NCI-H1105 treated with DMSO at 0.1 percent for 48 hours (cell line): ENCODE data around the gene COBLL1.

Source experiments
- DNase-seq: peaks from one replicate; lab custom pipeline; 2025; lab: John Stamatoyannopoulos, UW

COBLL1 gene

DNA sequence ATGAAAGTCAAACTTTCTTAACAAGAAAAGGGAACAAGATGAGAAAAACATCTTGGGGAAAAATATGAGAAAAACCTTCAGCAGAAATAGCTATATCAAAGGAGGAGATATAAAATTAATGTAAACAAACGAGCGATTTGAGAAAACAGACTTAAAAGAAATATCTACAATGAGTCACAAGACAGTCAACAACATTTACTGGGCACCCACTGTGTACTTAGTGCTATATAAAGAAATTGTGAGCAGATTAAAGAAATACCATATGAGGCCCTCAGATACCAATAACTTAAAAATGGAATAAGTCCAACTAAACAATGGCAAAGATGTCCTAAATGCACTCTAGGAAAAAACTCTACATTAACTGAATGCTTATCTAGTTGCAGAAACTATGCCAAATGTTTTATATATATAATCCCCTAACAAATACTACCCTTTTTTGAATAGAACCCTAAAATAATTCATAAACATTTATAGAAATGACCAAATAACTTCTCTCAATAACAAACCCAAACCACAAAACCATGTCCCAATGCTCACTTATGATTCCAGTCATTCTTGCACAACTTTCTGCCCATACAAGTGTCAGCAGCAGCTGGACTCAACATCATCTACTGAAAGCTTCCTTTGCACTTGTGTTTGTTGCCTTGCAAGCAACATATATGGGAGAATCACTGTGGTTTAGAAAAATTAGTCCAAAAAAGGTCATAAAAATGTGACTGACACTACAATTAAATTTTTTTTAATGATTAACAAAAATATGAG lies 83.5 kb downstream of the COBLL1 start:
- DNase-seq: no peak

DNA sequence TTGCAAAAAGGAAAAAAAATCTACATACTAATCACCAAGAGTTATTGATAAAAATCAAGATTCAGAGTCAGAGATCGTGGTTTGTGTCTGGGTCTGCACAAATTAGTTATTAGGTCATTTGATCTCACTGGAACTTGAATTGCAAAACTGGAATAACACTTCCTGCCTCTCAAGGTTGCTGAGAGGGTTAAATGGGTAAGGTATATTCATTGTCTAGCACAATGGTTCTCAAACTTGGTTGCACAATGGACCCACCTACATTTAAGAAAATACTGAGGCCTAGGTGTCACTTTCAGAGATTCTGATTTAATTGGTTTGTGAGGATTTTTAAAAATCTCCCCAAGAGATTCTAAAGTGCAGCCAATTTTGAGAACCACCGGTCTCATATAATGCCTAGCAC lies 84.8 kb downstream of the COBLL1 start:
- DNase-seq: no peak

DNA sequence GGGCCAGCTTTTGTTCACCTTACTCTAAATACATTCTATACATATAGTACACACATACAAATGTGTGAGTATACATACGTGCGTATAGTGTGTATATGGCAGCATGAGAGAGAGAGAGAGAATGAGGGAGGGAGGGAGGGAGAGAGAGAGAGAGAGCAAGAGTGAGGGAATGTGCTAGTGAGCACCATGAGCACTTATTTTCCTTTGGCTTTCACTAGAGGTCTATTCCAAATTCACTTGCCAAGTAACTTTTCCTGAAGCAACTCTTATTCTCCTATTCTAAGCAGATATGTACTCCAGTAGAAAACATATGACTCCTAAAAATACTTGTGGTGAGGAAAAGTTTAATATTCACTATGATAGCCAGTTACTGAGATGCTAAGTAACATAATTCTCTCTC lies 85.7 kb downstream of the COBLL1 start:
- DNase-seq: no peak

DNA sequence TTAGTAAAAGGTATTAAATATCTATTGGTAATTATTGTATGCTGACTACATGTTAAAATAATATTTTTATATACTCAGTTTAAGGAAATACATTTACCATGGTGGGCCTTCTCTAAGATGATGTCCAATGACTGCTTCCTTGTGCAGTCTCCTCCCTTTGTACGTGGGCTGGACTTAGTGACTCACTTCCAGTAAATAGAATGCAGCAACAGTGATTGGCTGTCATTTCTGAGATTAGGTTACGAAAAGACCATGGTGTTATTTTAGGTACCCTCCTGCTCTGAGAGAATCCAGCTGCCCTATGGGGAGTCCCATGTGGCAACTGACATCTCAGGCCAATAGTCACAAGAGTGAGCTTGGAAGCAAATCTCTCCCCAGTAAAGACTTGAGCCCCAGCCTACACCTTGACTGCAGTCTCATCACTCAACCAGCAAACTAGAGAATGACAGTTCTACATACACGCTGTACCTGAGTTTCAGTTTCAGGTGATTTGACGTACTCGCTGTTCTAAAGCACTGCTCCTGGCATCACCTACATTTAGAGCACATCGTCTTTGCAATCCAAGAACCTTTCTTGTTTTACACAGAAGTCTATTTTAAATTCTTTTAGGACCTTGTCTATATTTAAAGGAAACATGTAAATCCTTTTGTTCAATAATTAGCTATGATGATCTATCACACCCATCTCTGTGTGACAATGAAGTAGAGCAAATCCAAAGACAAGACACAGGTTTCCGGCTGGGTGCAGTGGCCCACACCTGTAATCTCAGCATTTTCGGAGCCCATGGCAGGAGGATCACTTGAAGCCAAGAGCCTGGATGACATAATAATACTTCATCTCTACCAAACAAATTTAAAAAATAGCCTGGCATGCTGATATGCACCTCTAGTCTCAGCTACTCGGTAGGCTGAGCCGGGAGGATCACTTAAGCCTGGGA lies 87.2 kb downstream of the COBLL1 start:
- no peak for DNase-seq

DNA sequence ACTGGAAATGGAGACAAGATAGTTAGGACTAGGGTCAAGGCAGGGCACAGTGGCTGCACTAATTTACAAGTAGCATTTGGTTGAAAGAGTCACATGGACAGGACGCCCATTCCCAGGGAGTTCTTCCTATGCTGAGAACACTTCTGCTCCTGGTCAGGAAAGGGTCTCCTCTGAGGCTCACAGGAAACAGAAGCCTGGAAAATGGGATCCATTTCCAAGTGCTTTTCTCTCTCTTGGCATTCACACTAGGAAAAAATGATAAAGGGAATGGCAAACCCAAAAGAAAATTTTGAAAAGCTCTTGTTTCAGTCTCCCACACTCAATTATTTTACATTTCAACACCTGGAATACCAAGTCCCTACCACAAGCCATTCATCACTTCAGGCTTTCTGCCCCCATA lies 88.7 kb downstream of the COBLL1 start:
- no peak for DNase-seq

DNA sequence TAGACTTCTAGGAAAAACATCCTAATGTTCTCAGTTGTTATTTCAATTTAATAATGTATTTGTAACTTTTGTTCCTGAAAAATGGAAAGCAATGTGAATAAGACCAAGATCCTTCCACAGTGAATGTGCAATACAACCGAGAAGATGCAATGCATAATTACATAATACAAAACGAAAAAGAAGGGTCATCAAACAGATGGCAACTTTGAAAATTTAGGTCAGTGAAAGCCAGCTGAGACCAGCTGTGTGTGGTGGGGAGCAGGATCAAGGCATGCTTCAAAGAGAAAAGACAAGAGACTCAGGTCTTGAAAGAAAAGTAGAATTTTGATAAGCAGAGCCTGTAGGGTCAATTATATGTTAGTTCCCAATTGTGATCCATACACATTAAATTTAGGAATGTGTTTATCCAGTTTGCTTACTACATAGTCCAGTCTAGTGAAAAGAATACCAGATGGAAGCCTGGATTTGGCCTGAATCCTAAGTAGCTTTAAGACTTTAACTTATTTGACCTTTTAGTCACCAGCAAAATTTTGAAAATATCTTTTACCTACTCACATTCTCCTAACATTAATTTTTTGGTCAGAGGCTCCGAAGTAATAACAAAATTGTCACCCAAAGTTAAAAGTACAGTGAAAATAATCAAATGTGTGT lies 93.7 kb downstream of the COBLL1 start:
- no peak for DNase-seq

DNA sequence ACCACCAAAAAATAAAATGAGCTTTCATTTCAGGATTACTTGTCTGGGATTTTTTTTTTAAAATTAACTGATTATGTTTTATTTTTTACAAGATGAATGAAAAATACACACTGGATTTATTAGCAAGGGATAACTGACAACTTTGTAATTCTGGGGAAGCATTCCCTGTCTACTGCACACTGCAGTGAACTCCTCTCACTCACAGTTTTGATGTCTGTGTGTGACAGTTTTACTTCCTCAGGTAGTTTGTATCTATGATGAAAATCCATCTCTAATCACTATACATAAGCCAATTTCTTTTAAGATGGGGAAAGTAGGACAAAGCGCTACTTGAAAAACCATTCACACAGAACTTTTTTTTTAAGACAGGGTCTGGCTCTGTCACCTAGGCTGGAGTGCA lies 94.5 kb downstream of the COBLL1 start:
- no peak for DNase-seq

DNA sequence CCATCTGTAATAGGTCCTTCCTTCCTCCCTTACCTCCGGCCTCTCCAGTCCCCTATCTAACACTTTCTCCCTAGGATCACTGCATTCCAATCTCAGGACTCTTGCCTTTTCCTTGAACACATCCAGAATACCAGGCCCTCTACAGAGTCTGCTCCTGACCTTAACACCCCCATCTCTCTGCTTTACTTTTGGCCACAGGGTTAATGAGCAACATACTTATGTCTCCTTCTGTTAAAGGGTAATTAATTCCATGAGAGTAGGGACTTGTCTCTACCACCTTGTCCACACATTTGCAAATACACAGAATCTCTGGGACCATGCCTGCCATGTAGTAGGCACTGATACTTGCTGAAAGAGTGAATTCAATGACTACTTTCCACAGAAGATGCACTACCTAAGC lies 94.9 kb downstream of the COBLL1 start:
- DNase-seq: no peak

DNA sequence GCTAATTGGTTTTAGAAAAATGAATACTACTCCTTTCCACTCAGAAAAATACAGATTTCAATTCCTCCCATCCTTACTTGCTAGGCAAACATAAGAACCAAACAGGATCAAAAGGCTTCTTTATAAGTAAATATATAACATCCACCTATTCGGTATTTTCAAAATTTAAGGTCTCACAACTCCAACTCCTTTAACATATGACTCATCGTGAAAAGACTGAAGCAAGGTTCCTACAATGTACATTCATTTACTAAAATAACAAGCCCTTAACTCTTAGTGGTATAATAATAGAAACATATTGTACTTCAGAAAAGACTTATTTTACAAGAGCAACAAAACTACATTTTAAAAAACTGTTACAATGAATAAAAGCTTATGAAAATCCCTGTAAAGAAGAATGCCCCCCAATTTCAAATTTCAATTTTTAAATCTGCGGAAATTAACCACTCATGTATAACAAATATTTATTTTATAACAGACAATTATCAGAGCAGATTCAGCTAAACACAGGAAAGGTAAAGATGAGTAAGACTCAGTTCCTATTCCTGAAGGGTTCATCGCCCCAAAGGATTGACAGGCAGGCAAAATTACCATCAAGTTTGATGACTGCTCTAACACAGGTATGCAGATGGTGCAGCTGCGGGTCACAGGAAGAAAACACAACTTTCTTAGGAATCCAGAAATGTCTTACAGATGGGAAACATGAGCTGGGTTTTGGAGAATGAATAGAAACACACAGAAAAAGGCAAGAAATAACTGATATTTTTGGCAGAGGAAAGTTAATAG lies 96.4 kb downstream of the COBLL1 start:
- DNase-seq: no peak

DNA sequence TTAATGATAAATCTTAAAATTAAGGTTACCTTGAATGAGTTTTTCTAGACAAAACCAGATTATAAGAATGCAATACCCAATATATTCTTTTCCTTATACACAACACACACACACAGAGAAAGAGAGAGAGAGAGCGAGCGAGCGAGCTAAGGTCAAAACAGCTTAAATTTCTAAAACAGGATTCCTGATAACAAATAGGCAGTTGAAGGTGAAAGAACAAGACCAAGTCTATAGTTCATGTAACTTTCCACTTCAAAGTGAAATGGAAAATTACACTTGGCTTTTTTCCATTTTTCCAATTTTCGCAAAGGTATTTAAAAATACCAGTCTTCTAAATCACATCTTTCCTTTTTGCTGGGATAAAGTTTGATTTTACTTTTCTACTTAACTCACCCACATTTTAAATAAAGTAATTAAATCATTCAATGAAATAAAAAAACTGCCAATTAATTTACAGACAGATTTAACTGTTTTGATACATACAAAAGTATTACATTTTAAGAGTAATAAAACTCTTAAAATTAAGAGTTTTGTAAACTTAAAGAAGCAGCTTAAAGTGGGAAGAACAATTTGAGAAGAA lies 98.8 kb downstream of the COBLL1 start:
- DNase-seq: no peak

DNA sequence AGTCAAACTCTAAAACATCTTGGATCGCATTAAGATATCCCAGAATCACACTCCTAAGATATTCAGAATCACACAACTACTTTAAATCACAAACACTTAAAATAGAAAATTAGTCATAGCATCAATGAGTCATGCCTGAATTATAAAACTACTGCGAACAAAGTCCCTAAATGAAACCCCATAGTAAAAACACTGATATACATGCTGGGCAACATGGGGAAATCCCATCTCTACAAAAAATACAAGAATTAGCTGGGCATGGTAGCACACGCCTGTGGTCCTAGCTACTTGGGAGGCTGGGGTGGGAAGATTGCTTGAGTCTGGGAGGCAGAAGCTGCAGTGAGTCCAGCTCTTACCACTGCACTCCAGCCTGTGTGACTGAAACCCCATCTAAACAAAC lies 101.7 kb downstream of the COBLL1 start:
- no peak for DNase-seq

DNA sequence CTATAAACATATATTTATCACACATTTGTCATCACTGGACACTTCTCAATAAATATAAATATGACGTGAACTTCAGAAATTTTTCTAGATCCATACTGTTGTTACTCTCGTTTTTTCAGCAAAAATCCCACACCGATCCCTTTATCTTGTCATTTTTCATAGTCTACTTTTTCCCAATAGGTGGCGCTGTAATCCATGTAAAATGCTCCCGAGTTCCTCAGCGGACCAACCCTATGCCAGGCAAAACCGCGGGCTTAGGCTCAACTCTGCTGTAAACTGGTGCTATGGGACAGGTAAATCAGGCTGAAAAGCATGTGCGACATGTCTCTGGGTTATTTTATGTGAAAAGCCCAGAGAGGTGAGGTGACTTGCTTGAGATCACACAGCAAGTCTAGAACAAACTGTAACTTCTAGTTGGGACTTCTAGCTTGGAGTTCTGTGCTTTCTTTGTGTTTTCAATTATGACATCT lies 104.0 kb downstream of the COBLL1 start:
- DNase-seq: peak; percentile 57

DNA sequence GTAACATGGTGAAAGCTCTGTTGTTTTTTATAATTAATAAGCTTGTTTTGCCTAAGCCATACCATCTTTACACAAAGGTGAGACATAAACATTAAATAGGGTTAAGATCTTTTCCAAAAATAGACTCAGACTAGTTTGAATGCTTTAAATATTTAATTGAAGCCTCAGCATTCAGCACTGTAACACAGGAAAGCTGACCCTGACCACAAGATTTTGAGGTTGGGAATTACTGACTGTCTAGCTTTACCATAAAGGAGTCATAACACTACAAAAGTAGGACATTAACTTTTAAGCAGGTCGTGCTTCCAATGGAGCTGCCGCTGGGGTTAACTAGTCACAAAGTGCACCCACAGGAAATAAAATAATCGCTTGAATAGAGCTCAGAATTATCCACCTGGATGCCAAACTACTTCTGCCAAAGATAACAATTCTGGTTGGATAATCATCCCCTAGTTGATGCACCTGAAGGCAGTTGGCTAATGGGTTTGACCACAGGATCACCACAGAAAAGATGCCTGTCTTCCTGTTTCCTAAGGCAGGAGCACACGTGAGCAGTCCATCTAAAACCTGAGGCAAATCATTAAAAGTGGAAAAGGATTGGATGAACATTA lies 106.2 kb downstream of the COBLL1 start:
- DNase-seq: peak; percentile 64

DNA sequence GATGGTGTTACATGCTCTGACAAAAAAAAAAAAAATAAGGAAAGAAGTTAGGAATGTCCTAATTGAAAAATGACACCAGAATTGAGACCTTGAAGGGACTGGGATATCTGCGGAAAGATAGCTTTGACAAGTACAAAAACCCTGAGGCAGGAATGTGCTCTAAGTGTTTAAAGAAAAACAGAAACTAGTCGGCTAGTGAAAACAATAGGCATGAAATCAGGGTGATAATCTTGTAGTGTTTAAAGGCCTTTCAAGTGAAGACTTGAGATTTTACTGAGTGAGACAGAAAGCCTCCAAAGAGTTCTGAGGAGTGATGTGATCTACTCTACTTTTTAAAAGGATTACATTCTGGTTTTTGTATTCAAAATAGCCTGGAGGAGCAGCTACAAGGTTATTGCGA lies 107.4 kb downstream of the COBLL1 start:
- DNase-seq: no peak

DNA sequence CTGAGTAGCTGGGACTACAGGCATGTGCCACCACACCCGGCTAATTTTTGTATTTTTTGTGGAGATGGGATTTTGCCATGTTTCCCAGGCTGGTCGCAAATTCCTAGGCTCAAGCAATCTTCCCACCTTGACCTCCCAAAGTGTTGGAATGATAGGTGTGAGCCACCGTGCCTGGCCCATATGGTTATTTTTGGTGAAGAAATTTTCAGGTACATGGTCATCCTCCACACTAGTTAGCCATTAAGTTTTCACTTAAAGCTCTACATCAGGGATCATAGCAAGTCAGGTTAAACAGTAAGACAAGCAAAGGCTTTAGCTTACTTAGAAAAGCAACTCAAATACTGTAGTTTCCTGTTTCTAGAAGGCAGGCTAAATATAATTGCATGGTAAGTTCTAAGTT lies 116.1 kb downstream of the COBLL1 start:
- no peak for DNase-seq

DNA sequence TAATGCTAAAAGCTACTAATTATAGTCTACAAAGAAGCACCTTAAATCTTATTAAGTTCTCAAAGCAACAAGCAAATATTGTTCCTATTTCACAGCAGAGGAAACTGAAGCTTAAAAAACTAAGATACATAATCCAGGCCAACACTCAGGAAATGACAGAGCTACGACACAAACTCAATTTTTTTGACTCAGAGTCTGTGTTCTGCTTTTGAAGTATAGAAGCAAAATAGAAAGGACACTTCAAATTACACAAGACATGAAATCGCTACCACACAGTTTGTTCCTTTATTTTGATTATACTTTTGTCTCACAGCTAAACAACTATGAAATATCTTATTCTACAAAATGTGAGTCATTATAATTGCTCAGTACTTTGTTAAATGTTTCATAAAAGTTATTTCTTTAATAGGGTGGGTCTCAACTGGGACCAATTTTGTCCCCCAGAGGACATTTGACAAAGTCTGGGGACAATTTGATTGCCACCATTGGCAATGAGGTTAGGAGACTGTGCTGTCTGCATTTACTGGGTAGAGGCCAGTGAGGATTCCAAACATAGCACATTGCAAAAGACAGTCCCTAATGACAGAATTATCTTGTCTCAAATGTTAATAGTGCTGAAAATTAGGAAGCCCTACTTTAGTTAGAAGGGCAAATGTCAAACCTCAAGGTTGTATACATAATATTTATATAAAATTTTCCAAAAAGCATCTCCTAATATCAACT lies 118.8 kb downstream of the COBLL1 start:
- DNase-seq: no peak

DNA sequence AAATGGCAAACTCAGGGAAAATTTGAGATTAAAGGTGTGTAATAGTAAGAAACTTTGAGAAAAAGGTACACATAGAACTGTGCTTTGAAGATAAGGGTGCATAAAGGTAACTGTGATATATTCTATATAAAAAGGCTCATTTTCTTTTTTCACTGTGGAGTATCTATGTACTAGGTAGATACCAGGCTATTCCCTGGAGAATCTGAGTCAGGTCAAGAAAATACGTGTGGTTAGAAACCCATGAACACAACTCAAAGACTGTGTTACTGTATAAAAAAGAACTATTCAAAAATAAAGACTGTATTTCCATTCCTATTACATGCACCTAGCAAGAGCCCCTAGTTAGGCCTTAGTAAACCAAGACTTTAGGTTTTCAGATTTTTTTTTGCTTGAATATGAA lies 120.2 kb downstream of the COBLL1 start:
- DNase-seq: no peak

DNA sequence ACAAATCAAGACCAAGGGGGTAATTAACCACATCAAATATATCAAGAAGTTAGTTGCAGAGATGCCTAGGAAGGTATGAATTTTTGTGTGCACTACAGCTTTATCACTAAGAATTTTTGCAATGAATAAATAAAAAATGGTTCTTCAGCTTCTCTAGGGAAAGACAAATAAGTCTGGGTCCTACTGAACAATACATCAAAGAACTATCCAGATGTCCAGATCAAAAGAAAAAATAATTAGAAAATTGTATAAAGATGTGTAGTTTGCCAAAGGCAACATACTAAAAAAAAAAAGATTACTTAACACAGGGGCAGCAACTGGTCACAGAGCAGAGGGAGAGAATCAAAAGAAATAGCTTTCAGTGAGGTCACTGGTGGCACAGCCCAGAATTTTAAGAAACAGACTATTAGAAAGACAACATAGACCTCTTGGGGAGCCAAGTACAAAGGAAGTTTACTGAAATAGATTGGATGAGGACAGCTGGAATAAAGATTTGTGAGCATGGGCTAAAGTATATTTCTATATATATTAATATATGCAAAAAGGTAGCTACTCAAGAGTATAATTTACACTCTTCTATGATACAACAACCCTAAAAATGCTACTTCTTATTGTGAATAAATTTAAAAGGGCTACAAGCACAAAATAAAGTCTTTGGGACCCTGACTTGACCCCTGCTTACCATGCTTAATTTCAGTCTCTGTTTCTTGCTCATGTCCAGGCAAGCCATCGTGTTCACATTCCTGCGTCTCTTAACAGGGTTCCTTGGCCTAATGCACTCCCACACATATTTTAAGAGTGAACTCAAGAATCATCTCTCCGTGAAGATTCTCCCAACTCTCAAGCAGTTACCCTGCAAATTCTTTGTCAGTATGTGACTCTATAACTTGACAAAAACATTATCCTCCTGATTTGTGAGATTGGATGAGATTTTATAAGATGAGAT lies 121.4 kb downstream of the COBLL1 start:
- DNase-seq: no peak
